ENCODE measurements around the gene CNBD2.

- TF ChIP-seq, protein P1, sequence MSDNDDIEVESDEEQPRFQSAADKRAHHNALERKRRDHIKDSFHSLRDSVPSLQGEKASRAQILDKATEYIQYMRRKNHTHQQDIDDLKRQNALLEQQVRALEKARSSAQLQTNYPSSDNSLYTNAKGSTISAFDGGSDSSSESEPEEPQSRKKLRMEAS (IDR thresholded peaks at IDR 0.05): no peak
- TF ChIP-seq, protein P2, sequence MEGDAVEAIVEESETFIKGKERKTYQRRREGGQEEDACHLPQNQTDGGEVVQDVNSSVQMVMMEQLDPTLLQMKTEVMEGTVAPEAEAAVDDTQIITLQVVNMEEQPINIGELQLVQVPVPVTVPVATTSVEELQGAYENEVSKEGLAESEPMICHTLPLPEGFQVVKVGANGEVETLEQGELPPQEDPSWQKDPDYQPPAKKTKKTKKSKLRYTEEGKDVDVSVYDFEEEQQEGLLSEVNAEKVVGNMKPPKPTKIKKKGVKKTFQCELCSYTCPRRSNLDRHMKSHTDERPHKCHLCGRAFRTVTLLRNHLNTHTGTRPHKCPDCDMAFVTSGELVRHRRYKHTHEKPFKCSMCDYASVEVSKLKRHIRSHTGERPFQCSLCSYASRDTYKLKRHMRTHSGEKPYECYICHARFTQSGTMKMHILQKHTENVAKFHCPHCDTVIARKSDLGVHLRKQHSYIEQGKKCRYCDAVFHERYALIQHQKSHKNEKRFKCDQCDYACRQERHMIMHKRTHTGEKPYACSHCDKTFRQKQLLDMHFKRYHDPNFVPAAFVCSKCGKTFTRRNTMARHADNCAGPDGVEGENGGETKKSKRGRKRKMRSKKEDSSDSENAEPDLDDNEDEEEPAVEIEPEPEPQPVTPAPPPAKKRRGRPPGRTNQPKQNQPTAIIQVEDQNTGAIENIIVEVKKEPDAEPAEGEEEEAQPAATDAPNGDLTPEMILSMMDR (IDR thresholded peaks at IDR 0.05; ENCODE audit: low read depth, low read length, missing input control): no peak
- no peak for TF ChIP-seq YY1 (IDR thresholded peaks at IDR 0.05)
- no peak for TF ChIP-seq REST (IDR thresholded peaks at IDR 0.05)
These were observed 68.3 kb downstream of the CNBD2 start for GRCh38 chr20:36036688-36037087.
